H9 (cell line): ENCODE data around the gene ARHGAP15. TPM values are rescaled to one million over a fixed set of nuclear protein-coding genes. Genes with fewer than 3 reads are reported as not detected.

Experiments
- DNase-seq: peaks from one replicate; pipeline ENCODE4 v3.0.0-alpha.2; 2017
- H2AFZ ChIP-seq: one replicate; pipeline ENCODE4 v1.6.1; 2013; ENCODE audit warnings: mild to moderate bottlenecking, low read length, control low read depth, moderate library complexity
- H2AK5ac ChIP-seq: 2 replicates; pipeline ENCODE4 v1.6.1; 2013; ENCODE audit warnings: low read length, control low read depth, mixed read lengths; ENCODE audit not compliant: insufficient read length
- H2BK120ac ChIP-seq: one replicate; pipeline ENCODE4 v1.6.1; 2013; ENCODE audit warnings: low read depth, mild to moderate bottlenecking, low read length, control low read depth, inconsistent platforms; ENCODE audit not compliant: poor library complexity, severe bottlenecking
- H2BK12ac ChIP-seq: 2 replicates; pipeline ENCODE4 v1.6.1; 2013; ENCODE audit warnings: low read length, control low read depth, mixed read lengths, low read depth; ENCODE audit not compliant: insufficient read length
- H2BK15ac ChIP-seq: 2 replicates; pipeline ENCODE4 v1.6.1; 2013; ENCODE audit warnings: low read depth, low read length, control low read depth
- H2BK20ac ChIP-seq: one replicate; pipeline ENCODE4 v1.6.1; 2013; ENCODE audit warnings: low read depth, mild to moderate bottlenecking, low read length, control low read depth, inconsistent platforms; ENCODE audit not compliant: poor library complexity, severe bottlenecking
- H2BK5ac ChIP-seq: 2 replicates; pipeline ENCODE4 v1.6.1; 2013; ENCODE audit warnings: low read length, control low read depth, mixed read lengths; ENCODE audit not compliant: insufficient read length
- H3K14ac ChIP-seq: 2 replicates; pipeline ENCODE4 v1.6.1; 2013; ENCODE audit warnings: low read length, control low read depth; ENCODE audit not compliant: insufficient read depth
- H3K18ac ChIP-seq: 2 replicates; pipeline ENCODE4 v1.6.1; 2013; ENCODE audit warnings: low read depth, mild to moderate bottlenecking, mixed read lengths, low read length, control low read depth; ENCODE audit not compliant: insufficient read length
- H3K23ac ChIP-seq: 2 replicates; pipeline ENCODE4 v1.6.1; 2013; ENCODE audit warnings: low read length, control low read depth, mixed read lengths, low read depth; ENCODE audit not compliant: insufficient read length
- H3K23me2 ChIP-seq: 2 replicates; pipeline ENCODE4 v1.6.1; 2013; ENCODE audit warnings: low read depth, mild to moderate bottlenecking, mixed read lengths, low read length, control low read depth; ENCODE audit not compliant: insufficient read length, poor library complexity, severe bottlenecking
- H3K27ac ChIP-seq: 2 replicates; pipeline ENCODE4 v1.5.1; 2013; ENCODE audit warnings: low read length, control low read depth, mixed read lengths, low read depth; ENCODE audit not compliant: insufficient read length
- H3K27me3 ChIP-seq: 2 replicates; pipeline ENCODE4 v1.6.1; 2013; ENCODE audit warnings: low read length, control low read depth, inconsistent platforms; ENCODE audit not compliant: insufficient read depth
- H3K4ac ChIP-seq: 2 replicates; pipeline ENCODE4 v1.6.1; 2013; ENCODE audit warnings: low read depth, mild to moderate bottlenecking, control low read depth, inconsistent platforms, low read length, moderate library complexity
- H3K4me1 ChIP-seq: 2 replicates; pipeline ENCODE4 v1.6.1; 2013; ENCODE audit warnings: low read length, control low read depth, inconsistent platforms; ENCODE audit not compliant: insufficient read depth
- H3K4me2 ChIP-seq: 2 replicates; pipeline ENCODE4 v1.6.1; 2013; ENCODE audit warnings: low read length, control low read depth, mixed read lengths; ENCODE audit not compliant: insufficient read length, insufficient read depth
- H3K56ac ChIP-seq: 2 replicates; pipeline ENCODE4 v1.6.1; 2013; ENCODE audit warnings: low read depth, mild to moderate bottlenecking, mixed read lengths, low read length, control low read depth; ENCODE audit not compliant: insufficient read length
- H3K79me1 ChIP-seq: 2 replicates; pipeline ENCODE4 v1.6.1; 2013; ENCODE audit warnings: low read depth, mild to moderate bottlenecking, moderate library complexity, low read length, control low read depth, inconsistent platforms; ENCODE audit not compliant: insufficient read depth, poor library complexity, severe bottlenecking
- H3K79me2 ChIP-seq: 2 replicates; pipeline ENCODE4 v1.6.1; 2013; ENCODE audit warnings: low read length, control low read depth, inconsistent platforms; ENCODE audit not compliant: insufficient read depth
- H3K9ac ChIP-seq: 2 replicates; pipeline ENCODE4 v1.6.1; 2013; ENCODE audit warnings: low read length, control low read depth, mixed read lengths; ENCODE audit not compliant: insufficient read length; ENCODE audit errors: extremely low read depth
- H3K9me3 ChIP-seq: one replicate; pipeline ENCODE4 v1.6.1; 2013; ENCODE audit warnings: low read depth, low read length, inconsistent platforms; ENCODE audit not compliant: control insufficient read depth
- H3T11ph ChIP-seq: one replicate; pipeline ENCODE4 v1.6.1; 2013; ENCODE audit warnings: mild to moderate bottlenecking, low read length, control low read depth, inconsistent platforms
- H4K20me1 ChIP-seq: one replicate; pipeline ENCODE4 v1.6.1; 2013; ENCODE audit not compliant: control insufficient read depth, insufficient read length, insufficient read depth
- H4K5ac ChIP-seq: 2 replicates; pipeline ENCODE4 v1.6.1; 2013; ENCODE audit warnings: low read depth, mild to moderate bottlenecking, mixed read lengths, low read length, control low read depth; ENCODE audit not compliant: insufficient read length
- H4K8ac ChIP-seq: replicated peaks from 2 replicates; pipeline ENCODE4 v1.6.1; 2013; ENCODE audit warnings: low read length, control low read depth, mixed read lengths, low read depth; ENCODE audit not compliant: insufficient read length
- H4K91ac ChIP-seq: 2 replicates; pipeline ENCODE4 v1.6.1; 2013; ENCODE audit warnings: low read depth, mild to moderate bottlenecking, moderate library complexity, mixed read lengths, low read length, control low read depth; ENCODE audit not compliant: insufficient read length
- H3K27ac Mint-ChIP-seq, 3 experiments: 2 replicates in 2 of 3; 3 replicates in 1 of 3; pipeline ENCODE4 v1.8.0; 2020 to 2021; ENCODE audit warnings: mixed read lengths in 3 of 3, mild to moderate bottlenecking in 1 of 3, moderate library complexity in 1 of 3
- H3K27me3 Mint-ChIP-seq: 2 replicates; pipeline ENCODE4 v1.8.0; 2021; ENCODE audit warnings: low read depth, mild to moderate bottlenecking, moderate library complexity, mixed read lengths
- H3K36me3 Mint-ChIP-seq, 3 experiments: 2 replicates in 2 of 3; 3 replicates in 1 of 3; pipeline ENCODE4 v1.8.0; 2020 to 2021; ENCODE audit warnings: low read depth in 3 of 3, mixed read lengths in 3 of 3; ENCODE audit not compliant: insufficient read depth in 1 of 3
- H3K4me1 Mint-ChIP-seq, 2 experiments: 2 replicates each; pipeline ENCODE4 v1.8.0; 2020; ENCODE audit warnings: mixed read lengths in 2 of 2
- H3K4me3 Mint-ChIP-seq, 2 experiments: 2 replicates in 1 of 2; 3 replicates in 1 of 2; pipeline ENCODE4 v1.8.0; 2020 to 2021; ENCODE audit warnings: mild to moderate bottlenecking in 2 of 2, mixed read lengths in 2 of 2, moderate library complexity in 1 of 2
- H3K9me3 Mint-ChIP-seq, 2 experiments: 2 replicates in 1 of 2; 3 replicates in 1 of 2; pipeline ENCODE4 v1.8.0; 2020; ENCODE audit warnings: mild to moderate bottlenecking in 2 of 2, mixed read lengths in 2 of 2, moderate library complexity in 1 of 2
- WGBS: extraction: QIAGEN DNeasy Blood & Tissue Kit; methylation state at CpG from one replicate; pipeline ENCODE4 v1.1.7; 2013; ENCODE audit warnings: missing lambda C conversion rate, low lambda C conversion rate, mixed read lengths; ENCODE audit not compliant: insufficient read length; ENCODE audit errors: extremely low coverage; 5-methylcytosine and 5-hydroxymethylcytosine counted together
- total RNA-seq: library from RNA; stranded (reverse); gene quantifications from 2 replicates; pipeline ENCODE4 v1.2.1, GENCODE V29; 2021
- TF ChIP-seq, protein P1 (sequence below): fragments of 200-600 bp; sonication (generic); conservative IDR thresholded peaks from 3 replicates; pipeline ENCODE4 v1.8.0; 2021; ENCODE audit warnings: antibody characterized with exemption, mild to moderate bottlenecking

ARHGAP15 gene
- total RNA-seq, 1 experiment from 2014 or later = not detected

DNA sequence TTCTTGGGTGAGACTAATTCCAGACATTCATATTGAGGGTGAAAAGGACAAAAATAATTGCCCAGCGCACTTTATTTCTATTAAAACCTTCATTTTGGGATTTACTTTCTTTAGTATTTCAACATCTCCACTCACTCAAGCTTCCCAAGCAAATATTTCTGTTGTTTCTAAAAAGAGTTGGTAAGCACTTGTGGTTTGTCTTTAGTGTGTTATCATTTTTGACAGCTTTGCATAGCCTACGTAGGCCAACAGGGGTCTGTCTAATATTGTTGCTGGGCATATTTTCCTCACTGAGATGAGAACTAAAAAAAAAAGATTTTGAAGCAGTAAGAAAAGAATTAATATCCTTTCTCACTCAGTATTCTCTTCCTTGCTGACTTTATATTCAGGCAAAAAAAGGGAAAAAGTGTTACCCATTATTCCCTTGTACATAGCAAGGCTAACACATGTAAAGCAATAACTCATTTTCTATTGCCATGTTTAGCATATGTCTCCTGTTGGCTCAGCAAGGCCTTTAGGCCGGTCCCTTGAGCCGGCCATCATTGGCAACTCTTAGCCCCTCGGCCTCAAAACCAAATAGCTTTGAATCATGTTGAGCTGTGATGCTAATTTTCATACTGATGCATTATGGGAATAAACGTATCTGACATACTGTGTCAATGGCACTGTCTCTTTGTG is 494.2 kb downstream of the ARHGAP15 start:
- Histone ChIP-seq H4K5ac (no peak overlapping the region), H2BK15ac (no peak overlapping the region), H3K9ac (no peak overlapping the region), H4K20me1 (no peaks in the 10 kb centered on the region), H2BK12ac (no peak overlapping the region), H3K14ac (no peak overlapping the region), H3K18ac (no peak overlapping the region), H3K4me2 (no peak overlapping the region), H2AK5ac (no peak overlapping the region), H4K91ac (no peak overlapping the region), H3K9me3 (no peaks in the 10 kb centered on the region), H2BK5ac (no peak overlapping the region), H2BK120ac (no peak overlapping the region), H3K4me1 (no peaks in the 10 kb centered on the region), H4K8ac (no peak overlapping the region), H2AFZ (no peak overlapping the region), H3K23me2 (no peaks in the 10 kb centered on the region), H3K27ac (no peak overlapping the region), H3T11ph (no peak overlapping the region), H3K4ac (no peak overlapping the region), H3K56ac (no peak overlapping the region), H3K79me2 (no peaks in the 10 kb centered on the region), H3K27me3 (no peaks in the 10 kb centered on the region), H3K79me1 (no peaks in the 10 kb centered on the region), H2BK20ac (no peak overlapping the region), H3K23ac (no peak overlapping the region)
- WGBS = no CpG with 5 or more reads among the region's 6 CpGs
- H3K27ac Mint-ChIP-seq = no peak overlapping the region
- DNase-seq = no peak
- TF ChIP-seq, protein P1, sequence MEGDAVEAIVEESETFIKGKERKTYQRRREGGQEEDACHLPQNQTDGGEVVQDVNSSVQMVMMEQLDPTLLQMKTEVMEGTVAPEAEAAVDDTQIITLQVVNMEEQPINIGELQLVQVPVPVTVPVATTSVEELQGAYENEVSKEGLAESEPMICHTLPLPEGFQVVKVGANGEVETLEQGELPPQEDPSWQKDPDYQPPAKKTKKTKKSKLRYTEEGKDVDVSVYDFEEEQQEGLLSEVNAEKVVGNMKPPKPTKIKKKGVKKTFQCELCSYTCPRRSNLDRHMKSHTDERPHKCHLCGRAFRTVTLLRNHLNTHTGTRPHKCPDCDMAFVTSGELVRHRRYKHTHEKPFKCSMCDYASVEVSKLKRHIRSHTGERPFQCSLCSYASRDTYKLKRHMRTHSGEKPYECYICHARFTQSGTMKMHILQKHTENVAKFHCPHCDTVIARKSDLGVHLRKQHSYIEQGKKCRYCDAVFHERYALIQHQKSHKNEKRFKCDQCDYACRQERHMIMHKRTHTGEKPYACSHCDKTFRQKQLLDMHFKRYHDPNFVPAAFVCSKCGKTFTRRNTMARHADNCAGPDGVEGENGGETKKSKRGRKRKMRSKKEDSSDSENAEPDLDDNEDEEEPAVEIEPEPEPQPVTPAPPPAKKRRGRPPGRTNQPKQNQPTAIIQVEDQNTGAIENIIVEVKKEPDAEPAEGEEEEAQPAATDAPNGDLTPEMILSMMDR = no peak
- H3K9me3 Mint-ChIP-seq = peaks cover 3 to 6% of the 10 kb centered on the region in 2 experiments; a peak in 2 of 5 replicates
- H3K36me3 Mint-ChIP-seq = peaks cover 0 to 3% (median 0%) of the 10 kb centered on the region in 3 experiments; a peak in 2 of 7 replicates
- no peaks in the 10 kb centered on the region for H3K27me3 Mint-ChIP-seq
- H3K4me3 Mint-ChIP-seq = no peak overlapping the region
- 0 out of 4 replicates have a peak, but pooled peaks cover 0 to 5% of the 10 kb centered on the region in 2 experiments for H3K4me1 Mint-ChIP-seq
